CD4-positive, alpha-beta T cell treated with Interleukin-21 for 1 hour (primary cell): Measurements from ENCODE around the gene TPSAB1.
"Not testable (repeated sequence)": the region's sequence is repeated elsewhere in the genome, so short reads cannot be mapped to it uniquely, and the experiment has no call there.

Experiments used
- DNase-seq: peaks from one replicate; pipeline ENCODE4 v3.0.0-alpha.2; 2020

The TPSAB1 gene

GRCh38 chr16:1225051-1225451 is 15.5 kb upstream of the TPSAB1 start, which contains the start of gene TPSG1:
TSS of gene TPSG1 (minus strand) at chr16:1225268. CDS start at chr16:1225252, 16 bp downstream.
- DNase-seq: no peak

- DNase-seq: not testable (repeated sequence)
Measured at GRCh38 chr16:1225728-1226311, 14.7 kb upstream of the TPSAB1 start.

GRCh38 chr16:1226692-1227091 is 13.8 kb upstream of the TPSAB1 start:
- DNase-seq: not testable (repeated sequence)

- DNase-seq: not testable (repeated sequence)
Measured at GRCh38 chr16:1228227-1228626, 12.3 kb upstream of the TPSAB1 start.

GRCh38 chr16:1229476-1229875 is 11.0 kb upstream of the TPSAB1 start:
- not testable (repeated sequence) for DNase-seq

GRCh38 chr16:1230084-1230470 is 10.4 kb upstream of the TPSAB1 start, which contains the start of gene TPSB2:
TSS of gene TPSB2 (minus strand) at chr16:1230184. CDS start at chr16:1229951, 233 bp downstream.
- DNase-seq: not testable (repeated sequence)

GRCh38 chr16:1230471-1231212 is 9.9 kb upstream of the TPSAB1 start:
- DNase-seq: not testable (repeated sequence)

GRCh38 chr16:1231301-1231700 is 9.2 kb upstream of the TPSAB1 start:
- DNase-seq: not testable (repeated sequence)

GRCh38 chr16:1232049-1232748 is 8.3 kb upstream of the TPSAB1 start:
- DNase-seq: not testable (repeated sequence)

- DNase-seq: not testable (repeated sequence)
Measured at GRCh38 chr16:1236659-1237058, 3.8 kb upstream of the TPSAB1 start.

GRCh38 chr16:1237990-1238389 is 2.5 kb upstream of the TPSAB1 start:
- DNase-seq: no peak

- not testable (repeated sequence) for DNase-seq
Measured at GRCh38 chr16:1238909-1239308, 1.6 kb upstream of the TPSAB1 start.

GRCh38 chr16:1239575-1239974 is 930 bp upstream of the TPSAB1 start:
- DNase-seq: not testable (repeated sequence)

- DNase-seq: not testable (repeated sequence)
Measured at GRCh38 chr16:1241081-1241480, 576 bp downstream of the TPSAB1 start.

GRCh38 chr16:1243363-1243762 is 2.9 kb downstream of the TPSAB1 start:
- not testable (repeated sequence) for DNase-seq

GRCh38 chr16:1243907-1244850 is 3.7 kb downstream of the TPSAB1 start:
- DNase-seq: not testable (repeated sequence)

GRCh38 chr16:1244881-1245280 is 4.4 kb downstream of the TPSAB1 start:
- DNase-seq: no peak

- no peak for DNase-seq
Measured at GRCh38 chr16:1245452-1246020, 5.0 kb downstream of the TPSAB1 start.

- not testable (repeated sequence) for DNase-seq
Measured at GRCh38 chr16:1247903-1248537, 7.5 kb downstream of the TPSAB1 start.

- not testable (repeated sequence) for DNase-seq
Measured at GRCh38 chr16:1249031-1249755, 8.7 kb downstream of the TPSAB1 start.
